ENCODE results near the gene EIF4E2.
A peak's percentile ranks its signal among the peaks of the same experiment; 100 is the strongest.

The EIF4E2 gene

GRCh38 chr2:232538671-232539070, 11.8 kb upstream of the EIF4E2 start:
- DNase-seq (ENCODE audit: low read depth), result no peak

GRCh38 chr2:232539298-232540231, 10.9 kb upstream of the EIF4E2 start, which contains the start of gene CHRNG:
CHRNG (plus strand) TSS chr2:232539692; CDS start chr2:232539748, 56 bp downstream.
- DNase-seq (ENCODE audit: low read depth), result no peak

- no peak for DNase-seq (ENCODE audit: low read depth)
Measured at GRCh38 chr2:232540441-232541041, 9.9 kb upstream of the EIF4E2 start.

- no peak for DNase-seq (ENCODE audit: low read depth)
Measured at GRCh38 chr2:232541195-232541960, 9.1 kb upstream of the EIF4E2 start.

- DNase-seq (ENCODE audit: low read depth), result no peak
Measured at GRCh38 chr2:232541961-232542714, 8.4 kb upstream of the EIF4E2 start.

GRCh38 chr2:232542715-232543467, 7.6 kb upstream of the EIF4E2 start:
- DNase-seq (ENCODE audit: low read depth), result no peak

- no peak for DNase-seq (ENCODE audit: low read depth)
Measured at GRCh38 chr2:232543491-232543890, 7.0 kb upstream of the EIF4E2 start.

GRCh38 chr2:232543928-232544631, 6.4 kb upstream of the EIF4E2 start:
- no peak for DNase-seq (ENCODE audit: low read depth)

GRCh38 chr2:232544674-232545073, 5.8 kb upstream of the EIF4E2 start:
- no peak for DNase-seq (ENCODE audit: low read depth)

GRCh38 chr2:232545511-232546375, 4.7 kb upstream of the EIF4E2 start:
- no peak for DNase-seq (ENCODE audit: low read depth)

- no peak for DNase-seq (ENCODE audit: low read depth)
Measured at GRCh38 chr2:232547991-232548390, 2.5 kb upstream of the EIF4E2 start.

GRCh38 chr2:232549655-232550353, 685 bp upstream of the EIF4E2 start:
- no peak for DNase-seq (ENCODE audit: low read depth)

- DNase-seq (ENCODE audit: low read depth), result no peak
Measured at GRCh38 chr2:232551250-232551638, 755 bp downstream of the EIF4E2 start.

GRCh38 chr2:232551776-232552175, 1.3 kb downstream of the EIF4E2 start:
- DNase-seq (ENCODE audit: low read depth), result no peak

- DNase-seq (ENCODE audit: low read depth), result no peak
Measured at GRCh38 chr2:232556426-232556825, 5.9 kb downstream of the EIF4E2 start.

- no peak for DNase-seq (ENCODE audit: low read depth)
Measured at GRCh38 chr2:232562515-232563151, 12.1 kb downstream of the EIF4E2 start.

- peak; percentile 18 for DNase-seq (ENCODE audit: low read depth)
Measured at GRCh38 chr2:232563580-232563979, 13.1 kb downstream of the EIF4E2 start.

GRCh38 chr2:232567721-232568120, 17.2 kb downstream of the EIF4E2 start:
- DNase-seq (ENCODE audit: low read depth), result no peak
